Left lung (tissue), 10 donors: Measurements from ENCODE around the gene ARMS2. TPM values are rescaled to one million over a fixed set of nuclear protein-coding genes. Genes with fewer than 3 reads are reported as not detected.
A peak's percentile ranks its signal among the peaks of the same experiment; 100 is the strongest.

ENCODE experiments used
- ATAC-seq: fragments of 200-7000 bp; cut with Tn5 transposase; one replicate; pipeline ENCODE4 v1.9.1; 2020; ENCODE audit warnings: moderate library complexity
- DNase-seq, 4 donors: peaks; one replicate each; pipeline ENCODE4 v3.0.0-alpha.2; 2013 to 2020
- H3K27ac ChIP-seq, 2 donors: fragments of 200-600 bp; sonication (generic) in 1 of 2; one replicate each; pipeline versions ENCODE4 v1.5.0 to v1.8.0; 2020 to 2021
- H3K27me3 ChIP-seq, 2 donors: fragments of 200-600 bp; sonication (generic) in 1 of 2; one replicate each; pipeline versions ENCODE4 v1.5.0 to v1.8.0; 2020 to 2021
- H3K36me3 ChIP-seq, 2 donors: fragments of 200-600 bp; sonication (generic) in 1 of 2; one replicate each; pipeline versions ENCODE4 v1.5.0 to v1.8.0; 2020 to 2021
- H3K4me1 ChIP-seq, 2 donors: fragments of 200-600 bp; one replicate each; pipeline ENCODE4 v1.8.0; 2021
- H3K4me3 ChIP-seq, 2 donors: fragments of 200-600 bp; sonication (generic) in 1 of 2; one replicate each; pipeline versions ENCODE4 v1.5.0 to v1.8.0; 2020 to 2021; ENCODE audit warnings: mild to moderate bottlenecking in 1 of 2
- H3K9me3 ChIP-seq, 2 donors: fragments of 200-600 bp; sonication (generic) in 1 of 2; one replicate each; pipeline versions ENCODE4 v1.5.0 to v1.8.0; 2020 to 2021
- CTCF ChIP-seq, 2 donors: fragments of 200-600 bp; sonication (generic) in 1 of 2; IDR thresholded peaks; one replicate each; pipeline versions ENCODE4 v1.5.0 to v1.8.0; 2021; ENCODE audit warnings: antibody characterized with exemption in 2 of 2
- intact Hi-C, 2 donors: fragments of 100-400 bp; cut with DNase I; formaldehyde crosslinking; loops; one replicate each; pipeline versions ENCODE4 v1.11.2 to v1.14.2; 2022
- polyA plus RNA-seq, 6 donors: library from polyadenylated mRNA; unstranded; fragments of 120-200 nt; gene quantifications; one replicate each; pipeline ENCODE4 v1.2.1, GENCODE V29; 2013; ENCODE audit not compliant: insufficient read length in 6 of 6
- total RNA-seq, 2 donors: library from RNA; stranded (reverse); fragmentation: NEBNext Ultra II Directional; extraction: Animal tissue kit (Norgen Biotek cat#: 25700); gene quantifications; one replicate each; pipeline ENCODE4 v1.2.1, GENCODE V29; 2021
- donor health status: DM: no; HTN: yes; CAD: no.
- donor health status: DM: no; HTN: no; CAD: no.

ARMS2 gene
- total and polyA plus RNA-seq, 8 donors: 0.24 TPM; not detected in 7

GRCh38 chr10:122462533-122463465 lies 8.3 kb downstream of the ARMS2 start:
- no peaks in the 10 kb centered on the region for H3K36me3 ChIP-seq
- TF ChIP-seq CTCF (IDR thresholded peaks at IDR 0.05): no peak
- H3K4me3 ChIP-seq: peak overlapping the region; percentile 55 to 65
- ATAC-seq (peak; percentile 39), DNase-seq (peak in 2 of 4 donors; percentile 43 to 55)
- intact Hi-C loops: no loop called here
- peaks cover 6 to 21% of the 10 kb centered on the region in 2 donors for H3K4me1 ChIP-seq
- H3K27me3 ChIP-seq: peaks cover 0 to 67% of the 10 kb centered on the region in 2 donors
- H3K27ac ChIP-seq: peak overlapping the region; percentile 27 to 41
- no peaks in the 10 kb centered on the region for H3K9me3 ChIP-seq

GRCh38 chr10:122463466-122464249 lies 9.2 kb downstream of the ARMS2 start:
- intact Hi-C loops: no loop called here
- peaks cover 6 to 25% of the 10 kb centered on the region in 2 donors for H3K4me1 ChIP-seq
- H3K27me3 ChIP-seq: peaks cover 0 to 59% of the 10 kb centered on the region in 2 donors
- no peak overlapping the region for H3K27ac ChIP-seq
- no peaks in the 10 kb centered on the region for H3K36me3 ChIP-seq
- no peak for TF ChIP-seq CTCF (IDR thresholded peaks at IDR 0.05)
- ATAC-seq (no peak), DNase-seq (no peak)
- peak overlapping the region in 1 of 2 donors; percentile 65 for H3K4me3 ChIP-seq
- H3K9me3 ChIP-seq: no peaks in the 10 kb centered on the region

- Histone ChIP-seq H3K36me3 (no peaks in the 10 kb centered on the region), H3K4me3 (no peak overlapping the region), H3K27me3 (peaks cover 0 to 53% of the 10 kb centered on the region in 2 donors), H3K27ac (no peak overlapping the region), H3K9me3 (no peaks in the 10 kb centered on the region), H3K4me1 (peaks cover 6 to 28% of the 10 kb centered on the region in 2 donors)
- intact Hi-C loops: no loop called here
- DNase-seq (no peak), ATAC-seq (no peak)
- TF ChIP-seq CTCF (IDR thresholded peaks at IDR 0.05): no peak
Measured at GRCh38 chr10:122464250-122464510, 9.7 kb downstream of the ARMS2 start.

GRCh38 chr10:122464586-122464985 lies 10.1 kb downstream of the ARMS2 start:
- H3K27ac ChIP-seq: no peak overlapping the region
- intact Hi-C loops: no loop called here
- peaks cover 0 to 49% of the 10 kb centered on the region in 2 donors for H3K27me3 ChIP-seq
- no peak overlapping the region for H3K4me3 ChIP-seq
- ATAC-seq: no peak
- peaks cover 6 to 32% of the 10 kb centered on the region in 2 donors for H3K4me1 ChIP-seq
- H3K36me3 ChIP-seq: no peaks in the 10 kb centered on the region
- DNase-seq: no peak
- H3K9me3 ChIP-seq: no peaks in the 10 kb centered on the region
- TF ChIP-seq CTCF (IDR thresholded peaks at IDR 0.05): no peak
